D721Med (cell line): Measurements from ENCODE around the gene ARHGEF10L.

Source experiments
- DNase-seq: peaks from one replicate; pipeline ENCODE4 v3.0.0; 2011; ENCODE audit warnings: low spot score; ENCODE audit not compliant: insufficient read length
- FAIRE-seq: peaks from 2 replicates; lab custom pipeline; 2011; peaks lifted over from hg19 to GRCh38; lab: Jason Lieb, UNC
- TF ChIP-seq, protein P1 (sequence below): IDR thresholded peaks from 2 replicates; pipeline ENCODE4 v1.5.1; 2012; ENCODE audit warnings: mild to moderate bottlenecking, control low read depth; ENCODE audit not compliant: insufficient read depth; ENCODE audit errors: missing control alignments

Gene ARHGEF10L

DNA sequence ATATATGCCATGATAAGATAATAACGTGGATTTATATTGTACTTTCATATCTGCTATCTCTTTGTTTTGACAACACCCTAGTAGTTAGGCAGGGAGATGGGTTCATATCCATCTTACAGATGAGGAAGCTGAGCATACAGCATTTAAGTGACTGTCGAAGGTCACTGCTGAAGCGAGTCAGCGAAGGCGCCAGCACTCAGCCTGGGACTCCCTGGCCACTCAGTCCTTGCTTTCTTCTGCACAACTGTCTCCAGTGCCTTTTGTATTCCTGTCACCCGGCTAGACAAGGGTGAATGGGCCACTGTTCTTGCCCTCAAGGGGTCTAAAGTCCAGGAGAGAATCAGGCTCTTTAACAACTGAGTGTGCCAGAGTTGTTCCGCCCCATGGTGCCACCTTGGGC, 3.1 kb downstream of the ARHGEF10L start:
- FAIRE-seq (no peak), DNase-seq (no peak)
- TF ChIP-seq, protein P1, sequence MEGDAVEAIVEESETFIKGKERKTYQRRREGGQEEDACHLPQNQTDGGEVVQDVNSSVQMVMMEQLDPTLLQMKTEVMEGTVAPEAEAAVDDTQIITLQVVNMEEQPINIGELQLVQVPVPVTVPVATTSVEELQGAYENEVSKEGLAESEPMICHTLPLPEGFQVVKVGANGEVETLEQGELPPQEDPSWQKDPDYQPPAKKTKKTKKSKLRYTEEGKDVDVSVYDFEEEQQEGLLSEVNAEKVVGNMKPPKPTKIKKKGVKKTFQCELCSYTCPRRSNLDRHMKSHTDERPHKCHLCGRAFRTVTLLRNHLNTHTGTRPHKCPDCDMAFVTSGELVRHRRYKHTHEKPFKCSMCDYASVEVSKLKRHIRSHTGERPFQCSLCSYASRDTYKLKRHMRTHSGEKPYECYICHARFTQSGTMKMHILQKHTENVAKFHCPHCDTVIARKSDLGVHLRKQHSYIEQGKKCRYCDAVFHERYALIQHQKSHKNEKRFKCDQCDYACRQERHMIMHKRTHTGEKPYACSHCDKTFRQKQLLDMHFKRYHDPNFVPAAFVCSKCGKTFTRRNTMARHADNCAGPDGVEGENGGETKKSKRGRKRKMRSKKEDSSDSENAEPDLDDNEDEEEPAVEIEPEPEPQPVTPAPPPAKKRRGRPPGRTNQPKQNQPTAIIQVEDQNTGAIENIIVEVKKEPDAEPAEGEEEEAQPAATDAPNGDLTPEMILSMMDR = no peak

DNA sequence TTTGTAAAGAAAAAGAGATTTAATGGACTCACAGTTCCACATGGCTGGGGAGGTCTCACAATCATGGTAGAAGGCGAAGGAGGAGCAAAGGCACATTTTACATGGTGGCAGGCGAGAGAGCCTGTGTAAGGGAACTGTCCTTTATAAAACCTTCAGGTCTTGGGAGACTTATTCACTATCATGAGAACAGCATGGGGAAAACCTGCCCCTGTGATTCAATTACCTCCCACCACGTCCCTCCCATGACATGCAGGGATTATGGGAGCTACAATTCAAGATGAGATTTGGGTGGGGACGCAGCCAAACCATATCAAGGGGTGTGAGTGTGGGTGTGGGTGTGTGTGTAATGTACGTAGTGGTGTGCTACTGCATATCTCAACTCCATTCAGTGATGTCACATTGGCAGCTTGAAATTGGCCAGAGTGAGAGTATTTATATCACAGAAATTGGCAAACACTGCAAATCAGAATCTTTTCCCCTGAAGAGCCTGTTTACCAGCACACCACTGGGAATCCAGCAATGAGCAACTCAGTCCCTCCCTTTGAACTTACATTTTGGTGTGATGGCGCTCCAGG, 5.4 kb downstream of the ARHGEF10L start:
- FAIRE-seq (no peak), DNase-seq (no peak)
- TF ChIP-seq, protein P1 = no peak

DNA sequence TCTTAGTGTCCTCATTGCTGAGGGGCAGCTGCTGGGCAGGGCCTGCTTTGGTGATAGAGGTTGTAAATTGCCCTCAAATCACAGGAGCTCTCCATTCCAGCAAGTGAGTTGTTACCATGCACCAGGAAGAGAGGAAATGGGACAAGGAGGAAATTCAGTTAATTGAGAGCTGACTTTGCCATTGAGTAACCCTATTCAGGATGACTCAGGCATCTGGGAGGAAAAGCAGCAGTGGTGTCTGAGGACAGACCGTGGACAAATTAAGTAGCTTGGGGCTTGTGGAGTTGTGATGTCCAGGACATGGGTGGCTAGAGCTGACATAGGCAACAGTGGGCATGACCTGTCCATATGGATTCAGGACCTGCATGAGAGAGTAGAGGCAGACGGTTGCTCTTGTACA, 5.9 kb downstream of the ARHGEF10L start:
- FAIRE-seq = no peak
- TF ChIP-seq, protein P1 = no peak
- DNase-seq = no peak

DNA sequence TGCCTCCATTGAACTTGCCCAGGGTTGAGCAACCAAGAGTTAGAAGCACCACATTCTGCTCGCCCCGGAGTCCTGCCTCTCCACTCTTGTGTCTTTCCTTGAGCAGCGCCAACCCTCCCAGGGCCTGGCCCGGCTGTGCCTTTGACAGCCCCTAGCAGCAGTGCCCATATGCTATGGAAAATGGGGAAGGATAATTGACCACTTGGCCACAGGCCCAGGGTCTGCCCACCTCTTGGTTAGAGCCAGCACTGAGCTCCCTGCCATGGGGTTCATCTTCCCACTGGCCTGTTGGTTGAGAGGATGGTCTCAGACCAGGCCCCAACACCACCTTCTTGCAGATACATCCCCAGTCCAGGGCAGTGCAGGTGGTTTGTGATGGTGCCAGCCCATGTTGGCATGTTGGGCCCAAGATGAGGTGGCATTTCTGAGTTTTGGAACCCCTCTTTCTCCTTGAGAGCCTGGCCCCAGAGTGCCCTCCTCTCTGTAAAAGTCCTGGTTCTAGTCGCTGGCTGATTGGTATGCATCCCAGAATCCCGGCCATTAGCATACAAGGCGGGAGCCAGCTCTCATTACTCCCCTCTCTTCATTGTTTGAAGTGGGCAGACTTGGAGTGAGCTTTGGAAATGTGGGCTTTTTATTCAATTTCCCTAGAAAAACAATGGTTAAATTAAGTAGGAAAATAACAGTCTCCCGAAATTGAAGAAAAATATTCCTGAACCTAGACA, 7.6 kb downstream of the ARHGEF10L start:
- FAIRE-seq (no peak), DNase-seq (no peak)
- TF ChIP-seq, protein P1 = no peak

DNA sequence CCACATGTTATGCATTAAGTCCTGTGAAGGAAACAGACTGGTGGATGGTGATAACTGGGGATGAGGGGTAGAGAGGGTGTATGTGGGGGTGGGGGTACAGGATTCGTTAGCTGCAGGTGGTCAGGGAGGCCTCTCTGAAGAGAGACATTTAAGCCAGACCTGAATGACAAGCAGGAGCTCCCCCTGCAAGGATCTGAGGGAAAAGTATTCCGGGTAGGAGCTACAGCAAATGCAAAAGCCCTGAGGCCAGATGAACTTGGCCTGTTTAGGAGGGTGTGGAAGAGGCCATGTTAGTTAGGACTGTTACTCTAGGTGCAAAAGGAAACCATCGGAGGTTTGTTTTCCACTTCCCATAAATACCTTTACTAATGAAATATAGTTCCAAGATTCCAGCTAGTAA, 9.9 kb downstream of the ARHGEF10L start:
- no peak for DNase-seq
- no peak for FAIRE-seq
- TF ChIP-seq, protein P1 = no peak

DNA sequence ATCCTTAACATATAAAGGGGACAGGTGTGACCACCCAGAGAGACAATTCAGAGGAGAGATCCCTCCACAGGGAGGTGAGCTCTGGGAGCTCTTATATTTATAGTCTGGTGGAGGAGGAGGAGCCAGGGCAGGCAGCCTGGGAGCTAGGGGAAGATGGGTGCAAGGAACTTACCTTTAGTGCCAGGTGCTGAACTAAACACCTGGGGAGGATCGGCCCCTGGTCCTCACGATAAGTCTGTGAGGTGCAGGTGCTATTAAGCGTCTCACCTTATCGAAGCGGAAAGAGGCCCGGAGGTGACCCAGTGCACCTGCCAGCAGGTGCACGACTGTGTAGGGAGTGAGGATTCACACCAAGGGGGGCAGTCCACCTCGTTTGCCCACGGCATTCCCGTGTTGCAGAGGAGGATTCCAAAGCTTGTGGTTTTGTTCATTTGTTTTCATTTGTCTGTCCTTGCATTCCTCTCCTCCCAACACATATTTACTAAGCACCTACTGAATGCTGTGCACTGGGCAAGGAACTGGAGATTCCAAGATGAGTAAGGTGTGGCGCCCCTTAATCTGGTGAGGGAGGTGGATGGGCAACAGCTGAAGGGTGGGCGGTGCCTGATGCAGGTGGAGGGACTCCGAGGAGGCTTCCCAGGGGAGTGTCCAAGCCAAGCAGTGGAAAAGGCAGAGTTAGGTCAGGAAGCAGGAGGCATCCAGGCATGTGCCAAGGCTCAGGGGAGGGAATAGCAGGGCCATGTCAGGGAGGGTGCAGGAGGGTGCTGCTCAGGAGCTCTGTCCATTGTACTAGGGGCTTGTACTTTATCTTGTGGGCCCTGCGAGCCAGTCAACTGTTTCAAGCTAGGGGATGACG, 11.5 kb downstream of the ARHGEF10L start:
- TF ChIP-seq, protein P1 = no peak
- DNase-seq (no peak), FAIRE-seq (no peak)
